Esophagus muscularis mucosa (tissue), 4 donors: ENCODE results near the gene KRTAP3-3. TPM values are rescaled to one million over a fixed set of nuclear protein-coding genes. Genes with fewer than 3 reads are reported as not detected.
"Not testable (repeated sequence)": the region's sequence is repeated elsewhere in the genome, so short reads cannot be mapped to it uniquely, and the experiment has no call there.

ENCODE experiments used
- DNase-seq: peaks from one replicate; pipeline ENCODE4 v3.0.0-alpha.2; 2017; ENCODE audit errors: extremely low spot score
- H3K27ac ChIP-seq, 4 donors: fragments of 200-600 bp; sonication (generic); replicated peaks in 1 of 4; 1 replicate in 3 of 4; 2 replicates in 1 of 4; pipeline ENCODE4 v1.5.1; 2016 to 2019; ENCODE audit warnings: mild to moderate bottlenecking in 1 of 4
- H3K27me3 ChIP-seq, 4 donors: fragments of 200-600 bp; sonication (generic); one replicate each; pipeline versions ENCODE4 v1.5.1 to v1.6.0; 2016 to 2019
- H3K36me3 ChIP-seq, 4 donors: fragments of 200-600 bp; sonication (generic); one replicate each; pipeline ENCODE4 v1.5.1; 2016 to 2019
- H3K4me1 ChIP-seq, 4 donors: fragments of 200-600 bp; sonication (generic); one replicate each; pipeline ENCODE4 v1.5.1; 2016 to 2019
- H3K4me3 ChIP-seq, 4 donors: fragments of 200-600 bp; sonication (generic); 1 replicate in 2 of 4; 2 replicates in 2 of 4; pipeline ENCODE4 v1.5.1; 2016 to 2019; ENCODE audit warnings: mild to moderate bottlenecking in 4 of 4, moderate library complexity in 1 of 4
- H3K9me3 ChIP-seq, 4 donors: fragments of 200-600 bp; sonication (generic); 1 replicate in 3 of 4; 2 replicates in 1 of 4; pipeline ENCODE4 v1.5.1; 2016 to 2019
- EP300 ChIP-seq: sonication (generic); formaldehyde crosslinking; IDR thresholded peaks from one replicate; pipeline ENCODE4 v1.6.1; 2017; ENCODE audit warnings: antibody characterized with exemption
- POLR2A ChIP-seq: fragments of 450-650 bp; IDR thresholded peaks from one replicate; pipeline ENCODE4 v1.6.1; 2017; ENCODE audit warnings: antibody characterized with exemption, moderate library complexity, mild to moderate bottlenecking, low read depth
- POLR2AphosphoS5 ChIP-seq, 2 donors: sonication (generic); formaldehyde crosslinking; IDR thresholded peaks; one replicate each; pipeline ENCODE4 v1.6.1; 2017; ENCODE audit warnings: antibody characterized with exemption in 2 of 2
- WGBS: methylation state at CpG from one replicate; pipeline ENCODE4 v1.1.5; 2018; 5-methylcytosine and 5-hydroxymethylcytosine counted together
- intact Hi-C: fragments of 100-400 bp; cut with DNase I; formaldehyde crosslinking; loops from one replicate; pipeline ENCODE4 v1.15.1; 2023
- total RNA-seq, 4 donors: library from RNA; depleted of rRNA; stranded (reverse); fragments of >200 nt; gene quantifications; one replicate each; pipeline versions ENCODE4 v1.1.0 to v1.2.1, GENCODE V29; 2016
- TF ChIP-seq, protein P1 (sequence below), 3 experiments: fragments of 200-600 bp in 2 of 3; fragments of 450-650 bp in 1 of 3; sonication (generic) in 2 of 3; IDR thresholded peaks; one replicate each; pipeline ENCODE4 v1.5.1; 2017 to 2019; ENCODE audit warnings: antibody characterized with exemption in 3 of 3, mild to moderate bottlenecking in 2 of 3, moderate library complexity in 1 of 3

Gene KRTAP3-3
- not detected for total RNA-seq

- Histone ChIP-seq H3K27me3 (peaks cover 0 to 5% (median 2%) of the 10 kb centered on the region in 4 donors), H3K4me1 (no peaks in the 10 kb centered on the region), H3K4me3 (no peak within 1 kb of the TSS), H3K27ac (no peak within 1 kb of the TSS), H3K9me3 (no peaks in the 10 kb centered on the region), H3K36me3 (no peaks in the 10 kb centered on the region)
- intact Hi-C loops: no loop called here
- TF ChIP-seq EP300 (no peak), POLR2AphosphoS5 (IDR thresholded peaks at IDR 0.05) (no peak), POLR2A (no peak)
- TF ChIP-seq, protein P1, sequence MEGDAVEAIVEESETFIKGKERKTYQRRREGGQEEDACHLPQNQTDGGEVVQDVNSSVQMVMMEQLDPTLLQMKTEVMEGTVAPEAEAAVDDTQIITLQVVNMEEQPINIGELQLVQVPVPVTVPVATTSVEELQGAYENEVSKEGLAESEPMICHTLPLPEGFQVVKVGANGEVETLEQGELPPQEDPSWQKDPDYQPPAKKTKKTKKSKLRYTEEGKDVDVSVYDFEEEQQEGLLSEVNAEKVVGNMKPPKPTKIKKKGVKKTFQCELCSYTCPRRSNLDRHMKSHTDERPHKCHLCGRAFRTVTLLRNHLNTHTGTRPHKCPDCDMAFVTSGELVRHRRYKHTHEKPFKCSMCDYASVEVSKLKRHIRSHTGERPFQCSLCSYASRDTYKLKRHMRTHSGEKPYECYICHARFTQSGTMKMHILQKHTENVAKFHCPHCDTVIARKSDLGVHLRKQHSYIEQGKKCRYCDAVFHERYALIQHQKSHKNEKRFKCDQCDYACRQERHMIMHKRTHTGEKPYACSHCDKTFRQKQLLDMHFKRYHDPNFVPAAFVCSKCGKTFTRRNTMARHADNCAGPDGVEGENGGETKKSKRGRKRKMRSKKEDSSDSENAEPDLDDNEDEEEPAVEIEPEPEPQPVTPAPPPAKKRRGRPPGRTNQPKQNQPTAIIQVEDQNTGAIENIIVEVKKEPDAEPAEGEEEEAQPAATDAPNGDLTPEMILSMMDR (IDR thresholded peaks at IDR 0.05): no peak
- no peak for DNase-seq
- WGBS: 40% methylated on average over 4 of the region's 4 CpGs
Measured at GRCh38 chr17:40993839-40994238, at the start of gene KRTAP3-3. Gene KRTAP3-3 (minus strand): TSS chr17:40994164. CDS start chr17:40994097, 67 bp downstream.

- TF ChIP-seq POLR2A: no peak
- TF ChIP-seq, protein P1 (IDR thresholded peaks at IDR 0.05): no peak
- TF ChIP-seq POLR2AphosphoS5 (IDR thresholded peaks at IDR 0.05): no peak
- no peak for TF ChIP-seq EP300
- intact Hi-C loops: no loop called here
- WGBS: 100% methylated on average over 1 of the region's 1 CpG
- Histone ChIP-seq H3K4me3 (no peak overlapping the region), H3K9me3 (peaks cover 0 to 8% (median 0%) of the 10 kb centered on the region in 4 donors), H3K27me3 (peaks cover 0 to 15% (median 0%) of the 10 kb centered on the region in 4 donors), H3K36me3 (no peaks in the 10 kb centered on the region), H3K27ac (no peak overlapping the region), H3K4me1 (no peaks in the 10 kb centered on the region)
- no peak for DNase-seq
Measured at GRCh38 chr17:41042953-41043352, 49.0 kb upstream of the KRTAP3-3 start.

DNA sequence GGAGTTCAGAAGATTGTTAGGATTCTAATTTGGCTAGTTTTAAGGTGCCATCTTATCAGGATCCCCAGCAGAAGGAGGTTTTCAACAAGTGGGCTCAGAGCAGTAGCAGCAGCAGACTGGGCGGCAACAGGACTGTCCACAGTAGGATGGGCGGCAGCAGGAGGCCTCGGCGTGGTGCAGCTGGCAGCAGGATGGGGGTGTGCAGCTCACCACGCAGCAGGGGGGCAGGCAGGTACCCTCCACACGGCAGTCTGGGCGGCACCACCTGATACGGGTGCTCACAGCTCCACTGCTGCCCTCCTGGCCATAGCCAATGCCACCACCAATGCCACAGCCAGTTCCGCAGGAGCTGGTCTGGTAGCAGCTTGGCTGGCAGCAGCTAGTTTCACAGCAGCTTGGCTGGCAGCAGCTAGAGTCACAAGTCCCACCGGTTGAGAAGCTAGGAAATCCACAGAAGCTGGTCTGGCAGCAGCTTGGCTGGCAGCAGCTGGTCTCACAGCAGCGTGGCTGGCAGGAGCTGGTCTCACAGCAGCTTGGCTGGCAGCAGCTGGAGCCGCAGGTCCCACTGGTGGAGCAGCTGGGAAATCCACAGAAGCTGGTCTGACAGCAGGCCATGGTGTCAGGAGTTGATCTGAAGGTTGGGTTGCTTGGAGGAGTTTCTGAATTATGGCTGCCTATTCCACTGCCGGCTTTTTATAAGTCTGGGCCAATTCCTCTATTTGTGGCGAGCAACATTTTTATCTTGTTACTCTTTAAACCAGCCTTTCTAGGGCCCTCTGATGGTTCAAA, 47.0 kb upstream of the KRTAP3-3 start, which contains the start of gene KRTAP1-1:
Gene KRTAP1-1, minus strand, starts transcription at position 668 of the 789 bp plus-strand sequence. Its CDS starts 53 bp downstream, at position 615.
- 92% methylated on average over 8 of the region's 14 CpGs for WGBS
- intact Hi-C loops, DNase-seq: not testable (repeated sequence)

DNA sequence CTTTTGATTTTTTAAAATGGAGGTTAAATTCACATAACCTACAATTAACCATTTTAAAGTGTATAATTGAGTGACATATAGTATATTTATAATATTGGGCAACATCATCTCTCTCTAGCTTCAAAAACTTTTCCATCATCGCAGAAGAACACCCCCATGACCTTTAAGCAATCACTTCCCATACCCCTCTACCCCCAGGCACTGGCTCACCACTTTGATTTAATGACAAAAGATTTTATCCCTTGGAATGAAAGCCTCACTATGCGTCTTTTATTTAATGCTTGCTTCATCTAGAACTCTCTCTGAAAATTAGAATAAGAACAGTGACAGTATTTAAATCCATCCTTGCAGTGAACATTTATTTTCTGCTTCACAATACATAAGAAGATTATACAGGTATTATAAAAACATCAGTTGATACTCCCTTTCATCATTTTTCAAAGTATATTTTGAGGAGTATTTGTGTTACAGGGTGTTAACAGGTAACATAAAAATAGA, 43.9 kb upstream of the KRTAP3-3 start:
- 66% methylated on average over 2 of the region's 2 CpGs for whole genome bisulfite sequencing
- no peaks in the 10 kb centered on the region for H3K27me3 ChIP-seq
- TF ChIP-seq, protein P1 (IDR thresholded peaks at IDR 0.05): no peak

More for the DNA sequence above, 47.0 kb upstream of the KRTAP3-3 start, which contains the start of gene KRTAP1-1:
- H3K27ac ChIP-seq, H3K4me3 ChIP-seq, H3K27me3 ChIP-seq, H3K4me1 ChIP-seq, H3K9me3 ChIP-seq, H3K36me3 ChIP-seq: not testable (repeated sequence)

DNA sequence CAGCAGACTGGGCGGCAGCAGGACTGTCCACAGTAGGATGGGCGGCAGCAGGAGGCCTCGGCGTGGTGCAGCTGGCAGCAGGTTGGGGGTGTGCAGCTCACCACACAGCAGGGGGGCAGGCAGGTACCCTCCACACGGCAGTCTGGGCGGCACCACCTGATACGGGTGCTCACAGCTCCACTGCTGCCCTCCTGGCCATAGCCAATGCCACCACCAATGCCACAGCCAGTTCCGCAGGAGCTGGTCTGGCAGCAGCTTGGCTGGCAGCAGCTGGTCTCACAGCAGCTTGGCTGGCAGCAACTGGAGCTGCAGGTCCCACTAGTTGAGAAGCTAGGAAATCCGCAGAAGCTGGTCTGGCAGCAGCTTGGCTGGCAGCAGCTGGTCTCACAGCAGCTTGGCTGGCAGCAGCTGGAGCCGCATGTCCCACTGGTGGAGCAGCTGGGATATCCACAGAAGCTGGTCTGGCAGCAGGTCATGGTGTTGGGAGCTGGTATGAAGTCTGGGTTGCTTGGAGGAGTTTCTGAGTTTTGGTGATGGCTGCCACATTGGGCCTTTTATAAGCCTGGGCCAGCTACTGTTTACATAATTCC, 40.5 kb upstream of the KRTAP3-3 start, which contains the start of gene KRTAP1-3:
Gene KRTAP1-3, minus strand, starts transcription at position 529 of the 590 bp plus-strand sequence. Its CDS starts 53 bp downstream, at position 476.
- H3K4me3 ChIP-seq, H3K4me1 ChIP-seq, H3K36me3 ChIP-seq, intact Hi-C loops, H3K27me3 ChIP-seq, H3K27ac ChIP-seq, DNase-seq, H3K9me3 ChIP-seq: not testable (repeated sequence)
- WGBS: 92% methylated on average over 4 of the region's 10 CpGs

More for the DNA sequence above, 43.9 kb upstream of the KRTAP3-3 start:
- intact Hi-C loops: no loop called here
- peaks cover 0 to 3% (median 0%) of the 10 kb centered on the region in 4 donors for H3K9me3 ChIP-seq
- H3K4me3 ChIP-seq: no peak overlapping the region
- H3K27ac ChIP-seq: no peak overlapping the region
- no peak for DNase-seq
- H3K36me3 ChIP-seq: no peaks in the 10 kb centered on the region
- no peaks in the 10 kb centered on the region for H3K4me1 ChIP-seq
